Pancreas (tissue), 10 donors: Measurements from ENCODE around the gene LYST. TPM values are rescaled to one million over a fixed set of nuclear protein-coding genes. Genes with fewer than 3 reads are reported as not detected.

Experiments
- ATAC-seq, 4 donors: fragments of 200-7000 bp; cut with Tn5 transposase; one replicate each; pipeline versions ENCODE4 v1.8.0 to v1.9.1; 2020; ENCODE audit warnings: mild to moderate bottlenecking in 4 of 4, moderate library complexity in 4 of 4
- DNase-seq, 6 donors: peaks; one replicate each; pipeline ENCODE4 v3.0.0-alpha.2; 2020
- FAIRE-seq: peaks from 2 replicates; lab custom pipeline; 2012; peaks lifted over from hg19 to GRCh38; lab: Jason Lieb, UNC
- H3K27ac ChIP-seq, 4 donors: fragments of 200-600 bp; sonication (generic); 1 replicate in 3 of 4; 2 replicates in 1 of 4; pipeline versions ENCODE4 v1.5.0 to v1.8.0; 2020
- H3K27me3 ChIP-seq, 4 donors: fragments of 200-600 bp; one replicate each; pipeline ENCODE4 v1.8.0; 2021
- H3K36me3 ChIP-seq, 3 donors: fragments of 200-600 bp; sonication (generic) in 1 of 3; one replicate each; pipeline versions ENCODE4 v1.5.0 to v1.8.0; 2020 to 2021
- H3K4me1 ChIP-seq, 3 donors: fragments of 200-600 bp; one replicate each; pipeline ENCODE4 v1.8.0; 2021
- H3K4me3 ChIP-seq, 4 donors: fragments of 200-600 bp; sonication (generic) in 2 of 4; one replicate each; pipeline versions ENCODE4 v1.5.0 to v1.8.0; 2020 to 2021
- H3K9me3 ChIP-seq, 4 donors: fragments of 200-600 bp; one replicate each; pipeline ENCODE4 v1.8.0; 2021
- CTCF ChIP-seq, 4 donors: fragments of 200-600 bp; sonication (generic) in 3 of 4; IDR thresholded peaks; one replicate each; pipeline versions ENCODE4 v1.5.0 to v1.8.0; 2021; ENCODE audit warnings: antibody characterized with exemption in 4 of 4
- WGBS, 2 donors: extraction: QIAGEN DNeasy Blood & Tissue Kit; methylation state at CpG; one replicate each; pipeline ENCODE4 v1.1.7; 2013; 5-methylcytosine and 5-hydroxymethylcytosine counted together
- intact Hi-C, 3 donors: fragments of 100-400 bp; cut with DNase I; formaldehyde crosslinking; loops; one replicate each; pipeline versions ENCODE4 v1.11.1 to v1.14.2; 2022
- polyA plus RNA-seq, 2 donors: library from polyadenylated mRNA; stranded (reverse); fragments of 200-250 nt; gene quantifications; one replicate each; pipeline ENCODE4 v1.2.3, GENCODE V29; 2013
- total RNA-seq, 6 donors: library from RNA; stranded (reverse); fragmentation: NEBNext Ultra II Directional in 4 of 6; extraction: Animal tissue kit (Norgen Biotek cat#: 25700) in 4 of 6; gene quantifications; one replicate each; pipeline versions ENCODE4 v1.2.1 to v1.2.4, GENCODE V29; 2021 to 2023
- donor health status: healthy with polysubstance abuse.
- donor health status: DM: no; HTN: no; CAD: no; lungs with moderate emphysema.
- donor health status: DM: no; HTN: no; CAD: no.
- donor health status: control.
- donor health status: control.
- donor health status: Bipolar disorder and iron deficiency.
- donor health status: DM: yes; HTN: yes; CAD: no.
- donor health status: DM: no; HTN: no; CAD: no.
- donor health status: DM: no; HTN: no; CAD: no.
- donor health status: DM: yes; HTN: yes; CAD: no.

The LYST gene
- total and polyA plus RNA-seq, 8 donors, result 4.3 to 13.7 (median 8.9) TPM

GRCh38 chr1:235860829-235861228 lies 5.9 kb downstream of the LYST start:
- intact Hi-C loops, result no loop called here
- ATAC-seq (no peak), FAIRE-seq (peak; percentile 17), DNase-seq (no peak)
- Histone ChIP-seq H3K27ac (no peak overlapping the region), H3K4me1 (peaks cover 0 to 9% (median 0%) of the 10 kb centered on the region in 3 donors), H3K36me3 (no peaks in the 10 kb centered on the region), H3K4me3 (no peak overlapping the region), H3K9me3 (no peaks in the 10 kb centered on the region), H3K27me3 (no peaks in the 10 kb centered on the region)
- TF ChIP-seq CTCF (IDR thresholded peaks at IDR 0.05), result no peak
- 29 to 42% methylated on average over 1 of the region's 1 CpG for WGBS, 2 donors

- Histone ChIP-seq H3K27ac (no peak overlapping the region), H3K4me1 (peaks cover 0 to 2% (median 0%) of the 10 kb centered on the region in 3 donors), H3K4me3 (no peak overlapping the region), H3K27me3 (no peaks in the 10 kb centered on the region), H3K9me3 (no peaks in the 10 kb centered on the region), H3K36me3 (no peaks in the 10 kb centered on the region)
- WGBS, 2 donors, result 53 to 80% methylated on average over 1 of the region's 1 CpG
- intact Hi-C loops, result no loop called here
- DNase-seq (no peak), ATAC-seq (no peak), FAIRE-seq (no peak)
- no peak for TF ChIP-seq CTCF (IDR thresholded peaks at IDR 0.05)
These were observed 6.9 kb downstream of the LYST start for GRCh38 chr1:235859789-235860188.

- H3K27me3 ChIP-seq, result no peaks in the 10 kb centered on the region
- FAIRE-seq (no peak), ATAC-seq (no peak), DNase-seq (no peak)
- intact Hi-C loops, result no loop called here
- whole genome bisulfite sequencing, 2 donors, result 86 to 89% methylated on average over 1 of the region's 1 CpG
- H3K27ac ChIP-seq, result no peak overlapping the region
- no peaks in the 10 kb centered on the region for H3K4me1 ChIP-seq
- no peaks in the 10 kb centered on the region for H3K36me3 ChIP-seq
- no peak overlapping the region for H3K4me3 ChIP-seq
- H3K9me3 ChIP-seq, result no peaks in the 10 kb centered on the region
- TF ChIP-seq CTCF (IDR thresholded peaks at IDR 0.05), result no peak
These were observed 7.9 kb downstream of the LYST start for GRCh38 chr1:235858766-235859165.

- no peak overlapping the region for H3K4me3 ChIP-seq
- no peak for TF ChIP-seq CTCF (IDR thresholded peaks at IDR 0.05)
- H3K4me1 ChIP-seq, result no peaks in the 10 kb centered on the region
- ATAC-seq (no peak), DNase-seq (no peak), FAIRE-seq (no peak)
- no peaks in the 10 kb centered on the region for H3K27me3 ChIP-seq
- 57 to 87% methylated on average over 2 of the region's 2 CpGs for WGBS, 2 donors
- no peaks in the 10 kb centered on the region for H3K9me3 ChIP-seq
- intact Hi-C loops, result no loop called here
- H3K36me3 ChIP-seq, result no peaks in the 10 kb centered on the region
- H3K27ac ChIP-seq, result no peak overlapping the region
These were observed 8.9 kb downstream of the LYST start for GRCh38 chr1:235857756-235858155.

- FAIRE-seq, result peak; percentile 5
- 96 to 97% methylated on average over 1 of the region's 1 CpG for WGBS, 2 donors
These were observed 10.8 kb downstream of the LYST start for GRCh38 chr1:235855811-235856429.

More at GRCh38 chr1:235855811-235856429, 10.8 kb downstream of the LYST start:
- H3K9me3 ChIP-seq, result no peaks in the 10 kb centered on the region
- no peak for TF ChIP-seq CTCF (IDR thresholded peaks at IDR 0.05)
- no peak overlapping the region for H3K4me3 ChIP-seq
- intact Hi-C loops, result no loop called here
- DNase-seq, result no peak
- ATAC-seq, result no peak
- H3K27me3 ChIP-seq, result no peaks in the 10 kb centered on the region
- H3K36me3 ChIP-seq, result no peaks in the 10 kb centered on the region
- H3K27ac ChIP-seq, result no peak overlapping the region
- H3K4me1 ChIP-seq, result no peaks in the 10 kb centered on the region
